NCI-H524 treated with DMSO at 0.1 percent for 48 hours (cell line): Measurements from ENCODE around the gene CMTM1.
"Not testable (repeated sequence)": the region's sequence is repeated elsewhere in the genome, so short reads cannot be mapped to it uniquely, and the experiment has no call there.

Experiments used
- DNase-seq: peaks from one replicate; lab custom pipeline; 2025; lab: John Stamatoyannopoulos, UW

CMTM1 gene

DNA sequence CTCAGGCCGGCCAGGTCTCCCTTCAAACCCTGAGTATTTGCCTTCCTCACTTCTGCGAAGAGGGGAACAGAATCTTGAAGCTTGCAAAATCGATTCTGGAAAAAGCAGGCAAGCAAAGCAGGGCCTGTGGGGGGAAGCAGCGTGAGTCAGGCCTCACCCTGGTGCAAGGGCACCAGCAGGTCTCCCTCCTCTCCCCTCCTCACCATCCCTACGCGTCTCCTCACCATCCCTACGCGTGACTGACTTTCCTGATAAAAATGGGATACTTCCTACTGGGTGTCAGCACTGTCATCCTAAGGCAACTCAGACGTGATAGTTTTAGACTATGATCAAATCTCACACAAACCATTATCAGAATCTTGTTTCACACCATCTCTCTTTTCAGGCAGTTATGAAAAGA lies 50.4 kb downstream of the CMTM1 start:
- DNase-seq: no peak

DNA sequence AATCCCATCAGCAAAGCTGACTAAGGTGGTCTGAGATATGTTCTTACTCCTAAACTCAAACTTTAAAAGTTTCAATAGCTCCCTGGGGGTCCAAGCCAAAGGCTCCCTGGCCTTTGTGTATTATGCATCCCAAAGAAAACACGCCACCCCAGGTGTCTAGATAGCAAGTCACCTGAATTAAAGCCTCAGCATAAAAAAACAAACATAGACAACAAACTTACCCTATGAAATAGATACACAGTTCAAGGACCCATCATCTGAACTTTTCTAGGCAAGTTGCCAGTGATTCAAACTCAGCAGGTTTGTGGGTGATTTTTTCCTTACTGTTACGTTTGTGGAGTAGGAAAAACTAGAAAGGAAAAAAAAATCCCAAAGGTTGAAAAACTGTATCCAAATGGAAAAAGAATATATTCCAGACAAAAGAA lies 50.8 kb downstream of the CMTM1 start:
- no peak for DNase-seq

DNA sequence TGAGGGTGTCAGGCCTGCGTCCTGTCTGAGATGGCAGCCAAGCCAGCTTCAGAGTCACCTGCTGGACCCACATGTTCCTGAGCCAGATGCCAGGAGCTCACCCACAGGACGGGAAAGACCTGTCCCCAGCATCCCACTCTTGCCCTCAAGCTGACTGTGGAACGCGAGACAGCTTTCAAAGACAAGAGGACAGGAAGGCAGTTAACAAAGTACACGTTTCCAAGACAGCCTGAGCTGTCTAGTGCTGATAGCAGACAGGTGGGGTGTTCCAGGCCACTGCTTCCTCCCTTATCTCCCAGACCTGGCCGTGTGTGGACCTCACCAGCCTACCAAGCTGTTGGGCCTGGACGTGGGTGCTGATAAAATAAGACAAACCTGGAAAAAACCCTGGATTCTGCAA lies 51.5 kb downstream of the CMTM1 start:
- DNase-seq: no peak

DNA sequence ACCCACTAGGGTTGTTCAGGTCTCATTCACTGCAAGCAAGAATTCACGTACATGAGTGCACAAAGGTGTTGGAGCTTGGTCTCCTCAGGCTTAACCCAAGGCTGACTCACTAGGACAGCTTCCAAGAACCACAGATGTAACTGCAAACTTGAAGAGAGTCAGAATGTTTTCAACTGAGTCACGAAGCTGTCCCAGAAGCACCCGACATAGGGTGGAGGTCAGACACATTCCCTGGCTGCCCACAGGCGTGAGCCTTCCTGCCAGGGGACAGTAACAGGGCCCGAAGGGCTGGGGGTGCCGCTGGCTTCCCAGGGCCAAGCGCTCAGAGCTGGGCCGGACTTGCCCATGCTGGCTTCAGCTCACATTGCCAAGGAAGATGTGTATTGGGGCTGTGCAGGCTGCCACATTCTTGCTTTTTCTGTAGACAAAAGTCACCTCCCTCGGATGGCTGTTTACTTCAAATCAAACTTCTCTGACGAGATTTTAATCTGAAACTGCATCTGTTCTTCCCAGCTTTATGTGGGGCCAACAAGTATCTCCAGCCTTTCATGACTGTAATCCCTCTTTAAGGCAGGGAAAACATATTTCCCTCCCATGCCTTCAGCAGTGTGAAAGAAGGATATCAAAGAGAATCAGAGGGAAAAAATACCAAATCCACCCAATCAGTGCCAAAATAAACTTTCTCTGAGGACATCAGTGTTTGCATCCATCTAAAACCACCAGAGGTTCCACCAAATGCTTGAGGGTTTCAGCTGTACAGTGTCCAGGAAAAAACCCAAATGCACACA lies 52.5 kb downstream of the CMTM1 start:
- no peak for DNase-seq

DNA sequence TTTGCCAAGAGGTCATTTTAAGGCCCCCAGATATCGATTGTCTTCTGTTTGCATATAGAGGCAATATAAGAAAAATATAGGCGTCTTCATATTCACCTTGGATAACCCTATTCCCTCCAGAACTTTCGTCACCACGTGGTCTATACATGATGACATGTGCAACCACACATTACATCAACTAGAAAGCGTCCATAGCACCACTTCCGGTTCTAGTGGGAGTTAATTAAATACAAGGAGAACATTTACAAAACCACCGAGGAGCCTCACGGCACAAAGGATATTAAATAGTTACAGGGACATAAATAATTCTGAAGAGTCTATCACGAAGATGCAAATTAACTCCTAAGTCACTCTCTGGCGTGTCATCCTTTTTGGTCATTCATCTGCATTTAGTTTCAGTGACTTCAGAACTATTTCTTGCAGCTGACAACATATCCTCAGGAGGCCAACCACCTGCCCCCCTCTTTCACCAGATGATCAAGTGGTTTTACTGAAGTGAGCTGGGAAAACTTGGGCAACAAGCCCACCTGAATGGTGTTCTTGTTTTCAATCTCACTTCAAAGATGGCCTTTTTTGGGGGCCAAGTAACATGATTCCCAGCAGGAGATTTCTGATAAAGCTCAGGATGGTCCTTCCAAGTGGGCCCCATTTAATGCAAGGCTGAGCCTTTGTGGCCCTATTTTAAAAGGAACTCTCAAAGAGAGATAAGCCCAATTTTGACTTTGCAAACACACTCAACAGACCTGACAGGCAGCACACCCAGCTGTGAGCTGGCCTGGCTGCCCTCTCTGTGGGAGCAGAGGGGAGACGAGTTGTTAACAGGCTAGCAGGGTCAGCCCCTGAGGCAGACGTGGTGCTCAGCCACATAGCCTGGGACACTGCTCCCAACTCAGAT lies 53.5 kb downstream of the CMTM1 start:
- no peak for DNase-seq

DNA sequence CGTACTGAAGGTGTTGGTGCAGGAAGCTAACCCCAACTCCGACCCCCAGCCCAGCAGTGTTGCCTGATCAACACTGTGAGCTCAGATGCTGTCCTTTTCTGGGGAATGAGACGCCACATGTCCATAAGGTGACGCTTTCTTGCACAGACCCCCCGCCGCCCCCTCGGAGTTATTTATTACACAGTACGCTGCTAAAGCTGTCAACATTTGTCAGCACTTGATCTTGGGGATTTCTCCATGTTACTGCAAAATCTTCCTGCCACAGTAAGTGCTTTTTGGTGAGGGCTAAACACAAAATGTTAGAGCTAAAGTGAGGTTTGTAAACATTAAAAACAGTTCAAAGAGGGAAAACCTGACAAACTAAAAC lies 54.2 kb downstream of the CMTM1 start:
- DNase-seq: no peak

DNA sequence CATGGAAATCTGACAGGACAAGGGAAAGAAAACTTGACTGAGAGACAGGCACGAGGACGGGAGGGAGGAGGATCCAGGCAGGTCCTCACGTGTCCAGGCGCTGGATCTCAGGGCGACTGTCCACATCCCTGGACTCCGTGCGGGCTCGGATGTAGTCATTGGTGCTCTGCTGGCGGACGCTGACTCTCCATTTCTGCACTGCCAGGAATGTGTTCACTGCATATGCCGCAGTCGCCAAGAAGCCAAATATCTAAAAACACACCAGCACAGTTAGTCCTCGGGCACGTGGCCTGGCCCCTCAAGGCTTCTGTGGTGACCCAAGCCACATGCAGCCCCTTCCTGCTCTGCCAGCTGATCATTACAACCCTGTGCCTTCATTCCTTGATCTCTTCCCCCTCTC lies 55.7 kb downstream of the CMTM1 start:
- DNase-seq: no peak

DNA sequence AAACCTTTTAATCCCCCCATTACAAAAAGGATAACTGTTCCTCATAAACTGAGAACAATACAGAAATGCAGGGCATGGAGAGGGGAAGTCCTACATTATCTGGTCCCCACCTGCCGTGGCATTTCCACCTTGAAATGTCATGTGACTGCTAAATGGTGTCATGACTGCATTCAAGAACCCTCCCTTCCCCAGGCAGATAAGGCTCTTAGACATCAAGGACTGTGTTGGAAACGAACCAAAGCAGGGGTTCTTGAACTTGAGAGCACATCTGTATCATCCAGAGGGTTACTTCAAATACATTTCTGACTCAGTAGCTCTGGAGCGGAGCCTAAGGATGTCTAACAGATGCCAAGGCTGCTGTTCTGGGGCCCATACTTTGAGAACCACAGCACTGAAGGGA lies 56.6 kb downstream of the CMTM1 start:
- no peak for DNase-seq

DNA sequence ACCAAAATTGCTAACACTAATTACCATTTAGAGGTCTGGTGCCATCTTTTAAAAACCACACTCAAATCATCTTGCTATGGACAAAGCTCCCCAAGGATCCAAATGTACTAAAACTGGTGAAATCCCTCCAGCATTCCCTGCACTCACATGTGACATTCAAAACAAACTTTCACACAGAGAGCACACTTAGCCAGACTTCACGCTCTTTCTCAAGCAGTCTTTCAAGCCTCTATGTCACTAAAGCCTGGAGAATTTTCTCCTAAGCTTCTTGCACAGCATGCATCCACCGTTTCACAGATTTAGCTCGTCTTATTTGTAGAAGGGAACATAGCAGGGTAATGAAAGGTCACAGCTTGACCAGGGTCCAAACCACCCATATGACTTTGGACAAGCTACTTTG lies 57.5 kb downstream of the CMTM1 start:
- DNase-seq: no peak

DNA sequence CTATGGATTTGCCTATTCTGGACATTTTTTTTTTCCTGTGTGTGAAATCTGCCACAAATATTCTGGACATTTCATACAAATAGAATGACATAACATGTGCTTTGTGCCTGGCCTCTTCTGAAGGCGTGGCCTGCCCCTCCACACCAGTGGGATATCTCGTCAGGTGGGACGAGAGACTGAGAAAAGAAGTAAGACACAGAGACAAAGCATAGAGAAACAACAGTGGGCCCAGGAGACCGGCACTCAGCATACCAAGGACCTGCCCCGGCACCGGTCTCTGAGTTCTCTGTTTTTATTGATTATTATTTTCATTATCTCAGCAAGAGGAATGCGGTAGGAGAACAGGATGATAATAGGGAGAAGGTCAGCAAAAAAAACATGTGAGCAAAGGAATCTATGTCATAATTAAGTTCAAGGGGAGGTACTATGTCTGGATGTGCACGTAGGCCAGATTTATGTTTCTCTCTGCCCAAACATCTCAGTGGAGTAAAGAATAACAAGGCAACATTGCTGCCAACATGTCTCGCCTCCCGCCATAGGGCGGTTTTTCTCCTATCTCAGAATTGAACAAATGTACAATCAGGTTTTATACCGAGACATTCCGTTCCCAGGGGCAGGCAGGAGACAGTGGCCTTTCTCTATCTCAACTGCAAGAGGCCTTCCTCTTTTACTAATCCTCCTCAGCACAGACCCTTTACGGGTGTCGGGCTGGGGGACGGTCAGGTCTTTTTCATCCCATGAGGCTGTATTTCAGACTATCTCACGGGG lies 61.6 kb downstream of the CMTM1 start:
- DNase-seq: not testable (repeated sequence)
